HG02973 (cell line): ENCODE results near the gene INPP4A.

Source experiments
- ATAC-seq: cut with Tn5 transposase; IDR thresholded peaks from one replicate; pipeline ENCODE4 v1.9.1; 2021; ENCODE audit warnings: moderate library complexity; ENCODE audit not compliant: unreplicated experiment

The INPP4A gene

GRCh38 chr2:98608962-98609604 is 164.4 kb downstream of the INPP4A start:
- ATAC-seq, result no peak

- no peak for ATAC-seq
Observed at GRCh38 chr2:98614024-98614739, 169.5 kb downstream of the INPP4A start.

- ATAC-seq, result no peak
Observed at GRCh38 chr2:98615481-98615880, 170.8 kb downstream of the INPP4A start.

- ATAC-seq, result no peak
Observed at GRCh38 chr2:98617149-98617548, 172.5 kb downstream of the INPP4A start.

GRCh38 chr2:98623657-98624056 is 179.0 kb downstream of the INPP4A start:
- ATAC-seq, result no peak

- no peak for ATAC-seq
Observed at GRCh38 chr2:98632351-98632750, 187.7 kb downstream of the INPP4A start.

- ATAC-seq, result no peak
Observed at GRCh38 chr2:98634406-98635092, 189.9 kb downstream of the INPP4A start.

- ATAC-seq, result no peak
Observed at GRCh38 chr2:98637401-98638147, 192.9 kb downstream of the INPP4A start.

- no peak for ATAC-seq
Observed at GRCh38 chr2:98643496-98644100, 198.9 kb downstream of the INPP4A start.
